NCI-H2196 (cell line): ENCODE measurements around the gene POLE.
"Not testable (repeated sequence)": the region's sequence is repeated elsewhere in the genome, so short reads cannot be mapped to it uniquely, and the experiment has no call there.

ENCODE experiments used
- DNase-seq: peaks from one replicate; lab custom pipeline; 2025; ENCODE audit not compliant: unreplicated experiment; lab: John Stamatoyannopoulos, UW

POLE gene

DNA sequence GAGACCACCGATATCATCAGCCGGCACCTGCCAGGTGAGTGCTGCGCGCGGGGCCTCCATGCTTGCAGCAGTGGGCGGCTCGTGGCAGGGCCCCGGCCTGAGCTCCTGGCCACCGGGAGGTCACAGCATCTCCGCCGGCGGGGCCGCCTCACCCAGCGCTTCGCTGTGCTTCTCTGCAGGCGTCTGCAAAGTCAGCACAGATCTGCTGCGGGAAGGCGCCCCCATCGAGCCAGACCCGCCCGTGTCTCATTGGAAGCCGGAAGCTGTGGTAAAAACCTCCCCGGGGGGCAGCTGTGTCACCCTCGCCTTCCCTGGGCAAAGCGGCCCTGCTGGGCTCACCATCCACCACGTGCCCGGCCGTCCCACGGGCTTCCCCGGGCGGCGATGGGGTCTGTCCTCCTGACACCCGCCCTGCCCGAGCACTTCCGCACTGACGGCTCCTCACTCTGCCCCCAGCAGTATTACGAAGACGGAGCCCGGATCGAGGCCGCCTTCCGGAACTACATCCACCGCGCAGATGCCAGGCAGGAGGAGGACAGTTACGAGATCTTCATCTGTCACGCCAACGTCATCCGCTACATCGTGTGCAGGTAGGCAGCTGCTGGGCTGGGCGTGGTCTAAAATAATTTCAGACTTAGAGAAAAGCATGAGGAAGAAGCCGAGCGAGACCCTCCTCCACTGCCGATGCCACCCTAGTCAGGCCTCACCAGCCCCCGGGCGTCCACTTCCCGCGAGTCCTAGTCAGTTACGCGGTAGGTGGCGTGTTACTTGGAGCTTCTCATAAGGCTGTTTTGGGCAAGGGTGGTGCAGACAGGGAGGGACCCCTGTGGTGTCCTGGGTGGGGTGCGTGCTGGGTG, 30.6 kb upstream of the POLE start:
- DNase-seq: no peak

- DNase-seq: no peak
Observed at GRCh38 chr12:132717011-132717410, 29.9 kb upstream of the POLE start.

DNA sequence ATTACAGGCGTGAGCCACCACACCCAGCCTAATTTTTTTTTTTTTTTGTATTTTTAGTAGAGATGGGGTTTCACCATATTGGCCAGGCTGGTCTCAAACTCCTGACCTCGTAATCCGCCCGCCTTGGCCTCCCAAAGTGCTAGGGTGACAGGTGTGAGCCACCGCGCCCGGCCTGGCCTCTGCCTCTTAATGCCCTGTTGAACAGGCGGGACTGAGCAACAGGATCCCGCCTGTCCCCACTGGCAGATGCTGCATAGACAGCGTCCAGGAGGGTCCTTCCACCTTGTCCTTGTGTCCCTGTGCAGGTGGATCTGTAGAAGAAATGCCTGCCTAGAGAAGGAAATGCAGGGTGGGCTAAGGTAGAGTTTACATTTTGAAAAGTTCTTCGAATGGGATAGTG, 29.2 kb upstream of the POLE start:
- no peak for DNase-seq

DNA sequence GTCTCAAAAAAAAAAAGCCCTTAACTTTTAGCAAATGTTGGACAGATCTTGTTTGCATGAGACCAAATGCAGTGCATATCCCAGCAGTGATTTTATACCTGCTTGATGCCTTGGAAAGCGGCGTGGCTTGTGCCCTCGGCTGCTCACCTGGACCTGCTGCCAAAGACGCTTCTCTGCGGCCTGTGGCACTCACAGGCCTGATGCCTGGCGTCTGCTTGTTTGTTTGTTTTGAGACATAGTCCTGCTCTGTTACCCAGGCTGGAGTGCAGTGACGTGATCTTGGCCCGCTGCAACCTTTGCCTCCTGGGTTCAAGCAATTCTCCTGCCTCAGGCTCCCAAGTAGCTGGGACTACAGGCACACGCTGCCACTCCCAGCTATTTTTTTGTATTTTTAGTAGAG, 28.7 kb upstream of the POLE start:
- DNase-seq: no peak

DNA sequence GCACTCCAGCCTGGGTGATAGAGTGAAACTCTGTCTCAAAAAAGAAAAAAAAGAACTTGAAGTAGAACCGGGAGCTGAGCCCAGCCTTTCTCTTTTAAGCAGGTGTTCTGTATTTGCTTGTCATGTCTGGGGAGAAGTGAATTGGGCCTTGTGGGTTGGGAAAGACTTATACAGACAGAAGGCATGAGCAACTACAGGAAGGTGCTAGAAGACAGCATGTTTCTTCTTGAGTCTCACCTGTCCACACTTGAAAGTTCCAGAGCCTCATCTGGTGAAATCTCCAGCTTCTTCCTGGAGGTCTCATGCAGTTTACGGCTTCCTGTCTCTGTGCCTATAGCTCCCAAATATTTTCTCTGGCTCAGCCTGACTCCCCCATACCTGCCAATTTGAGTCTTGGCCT, 26.0 kb upstream of the POLE start:
- no peak for DNase-seq

- DNase-seq: no peak
Observed at GRCh38 chr12:132711080-132711843, 24.1 kb upstream of the POLE start.

- DNase-seq: peak; percentile 91
Observed at GRCh38 chr12:132710405-132711079, 23.4 kb upstream of the POLE start, which contains the start of gene PGAM5. TSS of gene PGAM5 (plus strand) at chr12:132710842. CDS start at chr12:132710877, 35 bp downstream.

- no peak for DNase-seq
Observed at GRCh38 chr12:132710043-132710404, 22.9 kb upstream of the POLE start.

DNA sequence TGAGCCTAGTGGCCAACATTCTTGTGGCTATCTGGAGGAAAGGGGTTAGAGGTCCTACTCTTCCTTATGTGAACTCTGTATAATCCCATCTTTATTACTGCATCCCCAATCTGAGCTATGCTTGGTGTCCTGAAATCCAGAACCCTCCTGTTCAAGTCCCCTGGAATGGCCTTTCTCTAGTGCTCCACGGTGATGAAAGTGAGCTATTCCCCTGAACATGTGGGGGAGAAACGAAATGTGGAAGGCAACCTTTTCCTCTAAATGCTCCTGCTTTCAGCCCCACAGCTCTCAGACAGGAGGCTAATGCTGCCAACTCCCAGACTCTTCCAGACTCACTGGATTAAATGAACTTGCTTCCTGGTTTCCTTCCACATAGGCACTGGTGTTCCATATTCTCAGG, 21.0 kb upstream of the POLE start:
- no peak for DNase-seq

GRCh38 chr12:132707241-132707640, 20.1 kb upstream of the POLE start:
- no peak for DNase-seq

DNA sequence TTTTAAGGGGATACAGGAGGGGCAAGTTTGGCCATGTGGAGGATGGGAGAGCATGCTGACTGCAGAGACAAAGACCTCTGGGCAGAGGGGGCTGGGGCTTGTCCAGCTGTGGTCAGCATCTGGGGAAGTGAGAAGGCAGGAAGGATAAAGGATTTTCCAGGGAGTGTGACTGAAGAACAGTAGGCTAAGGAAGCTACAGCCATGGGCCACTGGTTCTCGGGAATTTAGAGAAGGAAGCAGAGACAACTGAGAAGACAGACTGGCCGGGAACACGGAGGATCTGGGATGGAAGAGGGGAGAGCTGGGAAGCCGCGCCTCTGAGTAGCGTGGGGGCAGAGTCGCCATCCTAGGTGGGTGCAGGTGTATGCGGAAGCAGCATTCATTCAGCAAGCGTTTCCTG, 16.5 kb upstream of the POLE start:
- no peak for DNase-seq

DNA sequence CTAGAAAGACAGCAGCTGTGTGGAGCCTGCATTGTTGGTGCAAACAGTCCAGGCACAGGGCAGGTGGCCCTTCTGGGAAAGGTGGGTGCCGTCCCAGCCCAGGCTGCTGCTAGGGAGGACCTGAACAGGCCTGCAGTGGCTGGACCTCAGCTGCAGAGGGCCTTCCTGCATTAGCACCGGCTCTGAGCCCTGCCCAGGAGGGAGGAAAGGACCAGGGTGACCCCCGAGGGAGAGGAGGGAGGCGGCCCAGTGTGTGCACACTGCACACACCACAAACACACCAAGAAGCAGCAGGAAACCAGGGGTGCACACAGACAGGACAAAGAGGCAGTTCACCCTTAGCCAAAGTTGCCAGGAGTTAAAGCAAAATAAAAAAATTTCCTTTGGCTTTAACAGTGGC, 15.5 kb upstream of the POLE start:
- DNase-seq: no peak

GRCh38 chr12:132700212-132700822, 13.2 kb upstream of the POLE start:
- peak; percentile 26 for DNase-seq

DNA sequence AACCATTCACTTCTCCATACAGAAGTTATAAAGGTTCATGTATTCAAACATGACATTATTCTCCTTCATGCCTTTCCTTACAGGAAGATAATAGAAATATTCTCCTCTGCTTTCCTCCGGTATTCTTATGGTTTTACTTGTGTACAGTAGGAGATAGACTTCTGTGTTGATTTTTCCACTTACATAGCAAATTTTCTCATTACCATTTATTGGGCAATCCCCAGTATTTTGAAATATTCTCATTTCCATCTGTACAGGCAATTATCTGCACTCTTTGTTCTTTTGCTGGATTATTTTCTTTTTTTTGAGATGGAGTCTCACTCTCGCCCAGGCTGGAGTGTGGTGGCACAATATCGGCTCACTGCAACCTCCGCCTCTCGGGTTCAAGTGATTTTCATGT, 11.2 kb upstream of the POLE start:
- no peak for DNase-seq

GRCh38 chr12:132695431-132695830, 8.3 kb upstream of the POLE start:
- DNase-seq: no peak

- DNase-seq: not testable (repeated sequence)
Observed at GRCh38 chr12:132694888-132695287, 7.7 kb upstream of the POLE start.

- DNase-seq: not testable (repeated sequence)
Observed at GRCh38 chr12:132692030-132692429, 4.9 kb upstream of the POLE start.

DNA sequence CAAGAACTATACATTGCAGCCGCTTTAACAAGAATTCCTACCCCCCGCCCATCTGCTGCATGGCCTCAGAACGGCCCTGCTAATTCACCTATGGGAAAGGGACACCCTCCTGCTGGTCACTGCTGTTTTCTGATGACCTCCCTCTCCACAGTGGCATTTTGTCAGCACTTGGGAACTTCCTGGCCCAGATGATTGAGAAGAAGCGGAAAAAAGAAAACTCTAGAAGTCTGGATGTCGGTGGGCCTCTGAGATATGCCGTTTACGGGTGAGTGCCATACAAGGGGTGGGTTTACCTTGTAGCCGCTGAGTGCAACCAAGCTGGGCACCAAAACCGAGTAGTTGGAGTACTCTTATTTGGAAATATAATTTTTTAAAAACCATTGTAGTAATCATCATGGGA, 3.0 kb upstream of the POLE start:
- DNase-seq: no peak

DNA sequence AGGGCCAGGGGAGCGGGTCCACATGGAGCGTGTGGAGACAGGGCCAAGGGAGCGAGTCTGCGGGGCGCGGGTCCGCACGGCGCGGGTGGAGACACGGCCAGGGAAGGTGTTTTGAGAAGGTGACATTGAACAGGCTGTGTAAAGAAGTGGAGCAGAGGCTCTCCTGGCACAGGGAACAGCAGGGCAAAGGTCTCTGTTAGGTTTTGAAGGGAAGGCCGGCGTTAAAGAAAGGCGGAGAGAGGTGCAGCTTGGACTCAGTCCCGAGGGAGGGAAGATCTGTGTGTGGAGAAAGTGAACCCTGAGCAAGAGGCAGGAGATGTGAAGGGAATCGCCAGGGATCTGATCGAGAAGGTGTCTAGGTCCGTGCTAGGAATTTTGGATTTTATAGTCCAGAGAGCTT, 2.1 kb upstream of the POLE start:
- DNase-seq: no peak

- DNase-seq: no peak
Observed at GRCh38 chr12:132686825-132687210, 324 bp downstream of the POLE start.

GRCh38 chr12:132685400-132685799, 1.7 kb downstream of the POLE start:
- no peak for DNase-seq
